ENCODE data around the gene LSG1.
"Not testable (repeated sequence)": the region's sequence is repeated elsewhere in the genome, so short reads cannot be mapped to it uniquely, and the experiment has no call there.

LSG1 gene

DNA sequence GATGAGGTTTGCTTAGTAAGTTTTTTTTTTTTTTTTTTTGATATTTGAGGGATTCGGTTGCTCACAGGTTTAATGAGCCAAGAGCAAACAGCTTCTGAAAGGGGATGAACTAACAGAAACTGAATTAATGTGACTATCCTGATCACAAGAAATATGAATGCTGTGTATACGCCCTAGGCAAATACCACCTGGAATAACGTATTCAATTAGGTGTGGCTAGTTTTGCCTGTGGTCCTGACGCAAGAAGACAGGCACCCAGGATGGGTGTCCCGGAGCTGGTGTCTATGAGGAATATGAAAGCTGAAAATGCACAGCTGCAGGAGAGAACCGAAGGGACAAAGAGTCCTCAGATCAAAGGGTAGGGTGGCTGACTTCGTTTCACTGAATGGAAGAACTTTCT, 14.6 kb downstream of the LSG1 start:
- DNase-seq (ENCODE audit: low read depth) = no peak

DNA sequence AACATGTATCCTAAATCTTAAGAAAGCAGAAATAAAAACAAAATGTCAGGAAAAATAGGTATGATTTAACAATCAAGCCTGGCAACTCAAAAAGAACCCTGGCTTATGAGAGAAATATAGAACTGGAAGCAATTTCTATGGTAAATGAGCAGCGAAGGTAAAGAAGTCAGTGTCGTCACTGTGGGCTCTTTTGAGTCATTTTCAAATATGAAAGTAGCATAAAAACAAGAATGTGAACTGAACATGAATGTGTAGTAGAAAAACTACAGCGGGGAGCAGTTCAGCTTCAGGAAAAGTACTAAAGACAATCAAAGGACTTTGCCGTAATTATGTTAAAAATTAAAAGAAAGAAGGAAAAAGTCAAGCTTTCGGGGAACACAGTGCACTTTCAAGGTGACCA, 17.5 kb downstream of the LSG1 start:
- DNase-seq (ENCODE audit: low read depth) = no peak

DNA sequence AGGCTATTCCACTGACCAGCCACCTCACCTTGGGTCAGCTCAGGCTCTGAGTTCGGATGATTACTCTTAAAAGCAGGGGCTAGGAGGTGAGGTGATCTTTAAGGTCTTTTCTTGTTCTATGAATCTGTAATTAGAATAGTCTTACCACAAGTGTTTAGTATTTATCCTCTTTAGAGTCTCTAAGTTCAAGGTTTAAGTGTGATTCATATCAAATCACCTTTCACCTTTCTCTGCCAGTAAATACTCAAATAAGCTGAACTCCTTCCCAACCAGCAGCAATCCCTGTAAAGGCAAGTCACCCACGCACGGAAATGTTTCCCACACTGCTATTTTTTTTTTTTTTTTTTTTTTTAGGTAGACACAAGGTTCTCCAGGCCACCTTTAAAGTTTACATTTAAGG, 24.2 kb downstream of the LSG1 start:
- no peak for DNase-seq (ENCODE audit: low read depth)

DNA sequence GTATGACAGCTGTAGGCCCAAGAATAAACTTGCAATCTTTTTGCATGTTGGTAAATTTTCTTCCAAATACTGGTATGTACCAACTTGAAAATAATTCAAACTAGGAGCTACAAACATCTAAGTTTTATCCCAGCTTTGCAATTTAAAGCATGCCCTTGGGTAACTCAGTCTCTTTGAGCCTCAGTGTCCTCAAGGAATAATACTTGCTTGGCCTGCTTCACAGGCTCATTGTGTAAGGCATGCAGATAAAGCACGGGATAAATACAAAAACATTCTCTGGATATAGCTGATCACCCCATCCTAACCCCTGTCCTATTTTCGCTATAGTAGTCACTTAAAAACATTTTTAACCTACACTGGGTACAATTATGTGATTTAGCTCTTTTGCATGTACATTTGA, 29.2 kb downstream of the LSG1 start:
- DNase-seq (ENCODE audit: low read depth) = no peak

DNA sequence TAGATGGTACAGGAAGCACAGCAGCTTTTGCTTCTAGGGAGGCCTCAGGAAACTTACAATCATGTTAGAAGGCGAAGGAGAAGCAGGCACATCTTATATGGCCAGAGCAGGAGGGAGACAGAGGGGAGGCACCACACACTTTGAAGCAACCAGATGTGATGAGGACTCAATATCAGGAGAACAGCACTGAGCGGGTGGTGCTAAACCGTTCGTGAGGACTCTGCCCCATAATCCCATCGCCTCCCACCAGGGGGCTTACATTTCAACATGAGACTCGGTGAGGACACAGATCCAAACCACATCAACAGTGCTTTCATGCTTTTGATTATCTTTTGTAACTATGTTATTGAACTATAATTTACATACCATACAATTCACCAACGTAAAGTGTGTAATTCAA, 31.2 kb downstream of the LSG1 start:
- peak; percentile 15 for DNase-seq (ENCODE audit: low read depth)

DNA sequence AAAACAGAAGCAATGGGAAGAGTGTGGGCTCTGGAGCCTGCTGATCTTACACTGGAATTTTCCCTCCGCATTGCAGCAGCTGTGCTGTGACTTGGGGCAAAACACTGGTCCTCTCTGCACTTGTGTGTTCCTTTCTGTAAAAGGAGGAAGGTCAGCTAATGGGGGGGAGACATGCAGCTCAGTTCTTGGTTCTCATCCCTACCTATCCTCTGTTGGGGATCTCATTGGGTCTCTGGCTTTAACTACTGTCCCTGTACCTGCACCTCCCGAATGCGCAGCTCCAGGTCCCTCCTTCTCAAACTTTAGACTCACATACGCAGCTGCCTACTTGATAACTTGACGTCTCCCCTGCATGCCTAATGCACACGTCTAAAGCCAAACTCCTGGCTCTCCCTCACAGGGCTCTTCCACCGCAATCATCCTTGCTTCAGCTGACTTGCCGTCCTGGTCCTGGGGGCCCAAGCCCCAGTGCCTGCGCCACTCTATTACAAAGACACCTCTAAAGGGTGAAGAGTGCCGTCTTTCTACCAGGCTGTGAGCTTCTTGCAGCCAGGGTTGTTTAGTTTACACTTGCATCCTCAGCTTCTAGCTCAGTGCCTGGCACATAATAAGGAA, 32.9 kb downstream of the LSG1 start:
- DNase-seq (ENCODE audit: low read depth) = no peak

DNA sequence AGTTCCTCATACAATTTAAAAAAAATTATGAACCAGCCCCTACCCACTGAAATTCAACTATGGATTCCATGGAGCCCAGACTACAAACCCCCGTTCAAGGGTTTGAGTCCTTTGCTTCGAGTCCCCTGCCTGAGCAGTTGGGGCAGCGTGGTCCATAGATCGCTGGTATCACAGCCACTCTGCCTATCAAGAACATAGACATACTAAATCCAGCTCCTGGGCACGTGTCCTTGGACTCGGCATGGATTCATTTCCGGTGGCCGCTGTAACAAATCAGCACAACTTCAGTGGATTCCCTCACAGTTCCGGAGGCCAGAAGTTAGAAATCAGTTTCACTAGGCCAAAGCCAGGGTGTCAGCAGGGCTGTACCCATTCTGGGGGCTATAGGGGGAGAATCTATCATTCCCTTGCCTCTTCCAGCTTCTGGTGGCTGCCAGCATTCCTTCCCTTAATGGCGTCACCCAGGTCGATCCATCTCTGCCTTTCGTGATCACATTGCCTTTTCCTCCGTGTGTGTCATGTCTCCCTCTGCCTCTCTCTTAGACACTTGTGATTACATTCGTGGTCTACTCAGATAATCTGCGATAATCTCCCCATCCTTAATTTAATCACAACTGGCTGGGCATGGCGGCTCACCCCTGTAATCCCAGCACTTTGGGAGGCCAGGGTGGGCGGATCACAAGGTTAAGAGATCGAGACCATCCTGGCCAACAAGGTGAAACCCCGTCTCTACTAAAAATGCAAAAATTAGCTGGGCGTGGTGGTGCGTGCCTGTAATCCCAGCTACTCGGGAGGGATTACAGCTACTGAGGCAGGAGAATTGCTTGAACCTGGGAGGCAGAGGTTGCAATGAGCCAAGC, 34.2 kb downstream of the LSG1 start:
- no peak for DNase-seq (ENCODE audit: low read depth)

DNA sequence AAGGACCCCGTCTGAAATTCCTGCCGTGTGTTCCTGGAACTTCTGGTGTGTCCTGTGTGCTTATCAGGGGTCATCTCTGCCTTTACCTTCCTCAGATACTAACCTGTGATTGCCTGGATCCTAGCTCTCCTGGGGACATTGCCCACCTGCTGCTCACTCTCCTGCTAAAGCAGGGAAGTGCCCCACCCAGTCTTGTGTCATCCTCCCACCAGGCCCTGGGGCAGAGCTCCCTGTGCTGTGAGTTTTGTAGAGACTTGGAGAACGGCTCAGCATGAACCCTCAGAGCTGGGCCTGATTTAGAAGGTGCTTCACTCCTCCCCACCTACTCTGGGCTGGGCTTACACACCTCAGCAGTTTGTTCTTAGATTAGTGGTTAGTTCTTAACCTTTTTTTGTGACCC, 34.9 kb downstream of the LSG1 start:
- no peak for DNase-seq (ENCODE audit: low read depth)

DNA sequence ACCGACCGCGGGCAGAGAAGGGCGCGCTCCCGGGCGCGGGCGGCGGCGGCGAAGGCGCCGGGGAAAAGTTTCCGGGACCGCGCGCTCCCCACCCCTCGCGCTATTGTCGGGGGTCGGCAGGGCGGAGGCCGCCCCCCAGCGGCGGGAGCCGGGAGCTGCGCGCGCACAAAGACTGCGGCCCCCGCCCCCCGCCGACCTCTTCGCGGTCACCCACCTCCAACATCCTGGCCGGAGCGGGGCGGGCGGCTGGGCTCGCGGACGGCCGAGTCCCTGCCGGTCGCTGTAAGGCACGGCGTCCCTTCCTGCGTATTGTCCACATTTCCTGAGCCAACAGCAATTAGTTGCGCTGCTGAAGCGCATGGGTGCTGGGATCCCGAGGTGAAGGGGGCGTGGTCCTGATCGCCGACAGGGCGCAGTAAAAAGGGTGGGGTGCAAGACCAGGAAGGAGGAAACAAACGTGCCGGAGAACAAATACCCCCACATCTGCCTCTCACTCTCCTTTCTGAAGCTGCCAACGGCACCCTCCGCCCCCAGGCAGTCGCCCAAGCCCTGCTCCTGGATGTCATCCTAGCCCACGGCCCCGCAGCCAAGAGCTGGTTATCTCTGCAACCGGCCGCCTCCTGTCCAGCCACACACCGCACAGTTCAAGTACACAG, 38.5 kb downstream of the LSG1 start, which contains the start of gene TMEM44:
Gene TMEM44, minus strand, starts transcription at position 71 of the 656 bp plus-strand sequence. CDS start 204 bp downstream, outside the sequence.
- peak; percentile 87 for DNase-seq (ENCODE audit: low read depth)

DNA sequence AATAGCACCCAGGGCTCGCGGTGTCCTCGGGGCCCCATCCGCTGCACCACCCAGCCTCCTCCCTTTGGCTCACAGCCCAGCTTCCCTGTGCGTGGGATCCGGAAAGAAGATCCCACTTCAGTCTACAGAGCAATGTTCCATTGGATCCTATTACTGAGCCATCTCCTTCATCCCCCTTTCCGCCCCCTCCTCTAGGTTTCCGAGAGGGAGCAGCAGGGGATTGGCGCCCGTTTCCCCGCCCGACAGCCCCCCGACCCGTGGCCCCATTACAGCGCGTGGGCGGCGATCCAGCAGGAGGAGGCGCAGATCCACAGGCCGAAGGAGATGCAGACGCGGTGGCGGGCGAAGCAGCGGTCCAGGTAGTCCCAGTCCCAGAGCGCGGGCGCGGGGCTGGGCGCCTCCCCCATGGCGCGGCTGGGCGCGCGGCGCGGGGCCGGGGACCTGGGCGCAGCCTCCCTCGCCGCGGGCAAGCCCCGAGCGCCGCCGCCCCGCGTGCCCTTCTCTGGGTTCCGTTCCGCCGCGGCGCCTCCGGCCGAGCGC, 39.1 kb downstream of the LSG1 start:
- peak; percentile 52 for DNase-seq (ENCODE audit: low read depth)

DNA sequence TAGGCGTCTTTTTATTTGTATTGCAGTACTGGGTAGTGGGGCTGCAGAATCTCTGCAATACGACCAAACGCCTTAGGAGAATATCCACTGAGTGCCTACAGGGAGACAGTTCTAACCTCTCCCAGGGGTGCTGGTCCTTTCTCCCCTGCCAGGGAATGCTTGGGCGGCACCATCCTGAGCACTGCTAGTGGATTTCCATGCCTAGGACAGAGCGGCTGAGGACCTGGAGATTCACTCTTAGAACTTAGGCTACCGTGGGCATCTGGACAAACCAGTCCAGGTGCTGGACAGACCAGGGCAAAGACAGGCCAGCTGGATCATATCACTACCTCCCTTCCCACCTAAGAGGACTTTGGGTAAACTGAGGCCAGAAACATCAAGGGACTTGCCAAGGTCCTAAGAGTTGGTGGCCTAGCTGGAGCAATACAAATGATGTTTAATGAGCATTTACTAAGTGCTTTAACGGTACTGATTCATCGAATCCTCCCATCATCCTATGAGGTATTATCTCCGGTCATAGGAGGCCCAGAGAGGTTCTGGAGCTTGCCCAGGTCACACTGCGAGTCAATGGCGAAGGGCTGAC, 39.7 kb downstream of the LSG1 start:
- no peak for DNase-seq (ENCODE audit: low read depth)

DNA sequence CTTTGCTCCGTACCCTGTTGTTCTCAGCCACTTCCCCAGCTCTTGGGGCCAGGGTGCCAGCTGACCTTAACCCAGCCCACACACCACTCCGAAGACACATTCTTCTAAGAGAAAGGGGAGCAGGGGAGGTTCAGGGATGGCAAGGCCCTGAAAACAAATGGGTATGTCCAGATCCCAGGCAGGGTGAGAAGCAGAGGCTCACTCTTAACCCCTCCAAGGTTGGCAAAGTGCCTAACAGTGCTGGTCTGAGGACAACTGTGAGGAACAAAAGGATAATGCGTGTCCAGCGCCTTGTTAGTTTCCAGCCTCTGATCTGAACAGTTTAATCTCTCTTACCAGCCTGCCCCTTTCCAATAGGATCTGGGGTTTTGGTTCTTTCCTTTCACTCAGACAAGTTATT, 40.3 kb downstream of the LSG1 start:
- DNase-seq (ENCODE audit: low read depth) = no peak

DNA sequence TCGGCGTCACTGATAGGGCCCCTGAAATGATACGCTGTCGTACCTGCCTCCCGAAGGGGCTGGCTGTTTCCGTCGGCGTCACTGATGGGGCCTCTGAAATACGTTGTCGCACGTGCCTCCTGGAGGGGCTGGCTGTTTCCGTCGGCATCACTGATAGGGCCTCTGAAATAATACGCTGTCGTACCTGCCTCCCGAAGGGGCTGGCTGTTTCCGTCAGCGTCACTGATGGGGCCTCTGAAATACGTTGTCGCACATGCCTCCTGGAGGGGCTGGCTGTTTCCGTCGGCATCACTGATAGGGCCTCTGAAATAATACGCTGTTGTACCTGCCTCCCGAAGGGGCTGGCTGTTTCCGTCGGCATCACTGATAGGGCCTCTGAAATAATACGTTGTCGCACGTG, 41.3 kb downstream of the LSG1 start:
- not testable (repeated sequence) for DNase-seq (ENCODE audit: low read depth)

DNA sequence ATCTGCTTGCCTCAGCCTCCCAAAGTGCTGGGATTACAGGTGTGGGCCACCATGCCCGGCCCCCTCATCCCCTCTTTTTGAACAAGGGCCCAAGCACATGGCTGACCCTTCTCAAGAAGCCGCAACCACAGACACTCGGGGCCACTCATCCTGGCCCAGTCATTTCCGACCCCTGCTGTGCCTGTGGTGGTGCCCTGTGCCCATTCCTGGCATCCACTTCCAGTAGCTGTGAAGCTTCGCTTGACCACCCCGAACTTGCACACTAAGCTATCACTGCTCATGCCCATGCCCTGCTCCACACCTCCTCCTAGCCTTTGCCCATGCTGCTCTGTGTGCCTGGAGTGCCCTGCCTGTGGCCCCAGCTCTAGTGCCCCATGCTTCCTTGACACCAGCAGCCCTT, 47.0 kb downstream of the LSG1 start:
- DNase-seq (ENCODE audit: low read depth) = no peak

DNA sequence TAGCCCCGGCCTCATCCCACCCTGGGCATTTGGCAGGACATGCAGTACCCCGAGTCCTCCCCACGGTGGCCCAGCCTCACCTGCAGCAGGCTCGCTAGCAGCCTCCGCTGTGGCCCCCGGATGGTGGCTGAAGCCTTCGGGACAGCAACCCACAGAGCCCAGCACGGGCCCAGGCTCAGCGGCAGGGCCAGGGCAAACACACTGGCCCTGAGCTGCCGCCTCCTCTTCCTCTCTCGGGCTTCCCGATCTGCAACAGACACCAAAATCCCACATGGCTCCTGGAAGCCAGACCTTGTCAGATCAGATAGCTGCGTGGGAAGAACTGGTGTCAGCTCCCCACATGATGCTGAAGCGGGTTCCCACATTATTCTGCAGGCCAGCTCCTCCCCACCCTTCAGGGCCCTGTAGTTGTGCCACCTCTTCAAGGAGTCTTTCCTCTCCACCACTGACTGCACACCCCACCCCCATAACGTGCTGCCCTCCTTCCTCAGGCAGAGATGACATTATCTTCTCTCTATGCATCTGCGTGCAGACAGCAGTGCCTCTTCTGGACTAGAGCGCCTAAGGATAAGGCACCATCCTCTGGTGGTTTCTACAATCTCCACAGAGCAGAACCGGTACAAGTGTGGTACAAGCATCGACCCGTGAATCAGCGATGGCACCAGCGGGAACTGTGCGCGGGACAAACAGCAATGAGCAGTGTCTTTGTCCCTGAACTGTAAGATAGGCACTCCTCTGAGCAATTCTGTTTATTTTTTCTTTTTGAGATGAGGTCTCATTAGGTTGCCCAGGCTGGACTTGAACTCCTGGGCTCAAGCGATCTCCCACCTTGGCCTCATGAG, 48.3 kb downstream of the LSG1 start:
- no peak for DNase-seq (ENCODE audit: low read depth)

DNA sequence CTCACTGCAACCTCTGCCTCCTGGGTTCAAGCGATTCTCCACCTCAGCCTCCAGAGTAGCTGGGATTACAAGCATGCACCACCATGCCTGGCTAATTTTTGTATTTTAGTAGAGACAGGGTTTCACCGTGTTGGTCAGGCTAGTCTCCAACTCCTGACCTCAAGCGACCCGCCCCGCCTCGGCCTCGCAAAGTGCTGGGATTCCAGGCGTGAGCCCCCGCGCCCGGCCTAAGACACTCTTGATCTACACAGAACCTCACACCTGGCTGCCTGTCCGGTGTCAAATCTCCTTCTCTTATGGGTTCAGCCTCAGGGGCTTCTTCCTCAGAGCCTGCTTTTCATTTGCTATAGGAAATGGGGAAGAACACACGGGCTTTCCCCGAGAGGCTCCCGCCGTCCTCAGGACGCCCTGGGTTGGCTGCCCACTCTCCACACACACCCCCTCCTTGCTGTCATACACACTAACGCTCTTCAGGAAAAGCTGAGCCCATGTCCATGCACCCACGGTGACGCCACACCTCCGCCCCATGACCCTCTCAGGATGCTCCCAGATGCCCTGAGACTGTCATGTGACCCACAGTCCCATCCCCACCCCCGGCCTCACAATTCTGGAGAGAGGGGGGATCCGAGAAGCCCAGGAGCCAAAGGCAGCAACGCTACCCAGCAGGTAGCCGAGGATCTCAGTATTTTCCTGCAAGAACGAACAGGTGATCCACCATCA, 49.2 kb downstream of the LSG1 start:
- DNase-seq (ENCODE audit: low read depth) = no peak

DNA sequence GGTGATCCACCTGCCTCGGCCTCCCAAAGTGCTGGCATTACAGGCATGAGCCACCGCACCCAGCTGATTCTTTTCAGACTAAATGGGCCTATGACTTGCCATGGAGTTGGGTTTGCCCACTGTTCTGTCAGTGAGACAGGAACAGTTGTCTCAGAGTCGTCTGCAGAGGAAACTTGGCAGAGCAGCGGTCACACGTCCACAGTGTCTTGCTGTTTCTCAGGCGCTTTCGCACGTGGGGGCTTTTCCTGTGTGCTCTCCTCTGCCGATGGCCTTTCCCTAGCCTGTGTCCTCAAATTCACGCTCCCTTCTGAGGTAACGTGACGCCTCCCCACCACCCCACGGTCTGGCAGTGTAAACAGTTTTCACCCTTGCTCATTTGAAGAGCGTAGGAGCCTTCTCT, 50.0 kb downstream of the LSG1 start:
- DNase-seq (ENCODE audit: low read depth) = no peak

DNA sequence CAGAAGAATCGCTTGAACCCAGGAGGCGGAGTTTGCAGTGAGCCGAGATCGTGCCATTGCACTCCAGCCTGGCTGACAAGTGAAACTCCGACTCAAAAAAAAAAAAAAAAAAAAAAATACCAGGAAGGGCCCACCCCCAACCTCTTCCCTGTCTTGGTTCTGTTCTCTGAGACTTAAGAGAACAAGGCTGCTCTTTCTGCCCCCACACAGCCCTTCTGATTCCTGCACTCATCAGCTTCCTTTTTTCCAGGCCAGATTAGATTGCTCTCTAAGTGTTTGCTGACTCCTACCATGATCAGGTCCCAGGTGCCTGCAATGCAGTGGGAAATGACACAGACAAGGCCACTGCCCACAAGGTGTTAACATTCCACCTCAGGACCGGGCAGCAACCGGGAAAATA, 51.8 kb downstream of the LSG1 start:
- DNase-seq (ENCODE audit: low read depth) = no peak

DNA sequence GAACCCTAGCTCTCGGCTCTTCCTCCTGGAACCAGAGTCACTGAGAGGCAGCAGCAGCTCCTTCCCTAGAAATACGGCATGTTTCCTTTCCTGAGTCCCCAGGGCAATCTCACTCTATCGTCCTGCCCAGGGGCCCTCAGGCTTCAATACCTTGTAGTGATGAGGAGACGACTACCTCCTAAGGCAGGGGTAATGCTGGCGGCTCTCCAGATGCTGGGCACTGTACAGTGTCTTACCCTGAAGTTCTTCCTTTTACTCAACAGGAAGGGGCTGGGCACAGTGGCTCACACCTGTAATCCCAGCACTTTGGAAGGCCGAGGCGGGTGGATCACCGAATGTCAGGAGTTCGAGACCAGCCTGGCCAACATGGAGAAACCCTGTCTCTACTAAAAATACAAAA, 52.2 kb downstream of the LSG1 start:
- DNase-seq (ENCODE audit: low read depth) = no peak

DNA sequence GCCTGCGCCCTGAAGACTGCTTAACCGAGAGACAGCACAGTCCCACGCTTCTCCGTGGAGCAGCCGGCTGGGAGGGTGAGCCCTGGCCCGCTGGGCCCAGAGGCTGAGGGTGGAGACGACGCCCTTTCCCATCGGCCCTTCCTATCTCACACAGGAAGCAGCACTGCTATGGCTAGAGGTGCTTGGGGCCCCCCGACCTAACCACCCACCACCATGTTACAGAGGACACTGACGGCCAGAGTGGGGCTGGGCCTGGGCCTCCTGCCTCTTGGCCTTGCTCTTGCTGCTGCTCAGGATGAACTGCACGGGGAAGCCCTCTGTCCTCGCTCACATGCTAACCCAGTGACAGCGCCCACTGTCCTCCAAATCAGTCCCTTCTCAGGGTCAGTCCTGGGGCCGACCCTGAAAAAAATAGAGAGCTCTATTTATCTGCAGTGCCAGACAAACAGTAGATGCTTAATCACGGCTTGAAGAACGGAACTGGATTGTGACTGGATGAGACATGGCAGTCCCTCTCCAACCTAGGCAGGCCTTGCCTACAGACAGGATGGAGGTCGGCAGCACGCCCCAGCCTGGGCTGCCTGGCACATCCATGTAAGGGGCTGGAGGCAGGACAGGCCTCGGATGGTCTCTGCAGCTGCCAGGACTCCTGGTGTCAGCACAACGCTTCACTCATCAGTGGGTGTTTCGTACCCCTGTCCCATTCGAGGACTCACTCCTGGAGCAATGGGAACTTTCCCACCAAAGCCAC, 53.0 kb downstream of the LSG1 start:
- DNase-seq (ENCODE audit: low read depth) = no peak

All from EH (cell line).